Panc1 (cell line): ENCODE data around the gene MCTP1.

Source experiments
- CTCF ChIP-seq: fragments of 450-650 bp; IDR thresholded peaks from 2 replicates; pipeline ENCODE4 v1.5.1; 2017; ENCODE audit warnings: mild to moderate bottlenecking
- POLR2AphosphoS5 ChIP-seq: IDR thresholded peaks from 2 replicates; pipeline ENCODE4 v1.6.1; 2012; ENCODE audit warnings: mild to moderate bottlenecking, low read depth, low read length, moderate library complexity
- REST ChIP-seq, 2 experiments: IDR thresholded peaks; 2 replicates each; pipeline ENCODE4 v1.6.1; 2011 to 2012; ENCODE audit warnings: low read depth in 2 of 2, control low read depth in 1 of 2, low read length in 1 of 2, mild to moderate bottlenecking in 1 of 2, moderate library complexity in 1 of 2; ENCODE audit not compliant: insufficient read depth in 1 of 2

GRCh38 chr5:94833851-94834250, 451.0 kb downstream of the MCTP1 start:
- no peak for TF ChIP-seq CTCF
- no peak for TF ChIP-seq REST (IDR thresholded peaks at IDR 0.05; ENCODE audit: insufficient read depth in 1 of 2, low read depth in 2 of 2, low read length in 1 of 2)
- TF ChIP-seq POLR2AphosphoS5 = no peak
